Measurements from ENCODE around the gene SRPK1. TPM values are rescaled to one million over a fixed set of nuclear protein-coding genes. Genes with fewer than 3 reads are reported as not detected.
A peak's percentile ranks its signal among the peaks of the same experiment; 100 is the strongest.
"Not testable (repeated sequence)": the region's sequence is repeated elsewhere in the genome, so short reads cannot be mapped to it uniquely, and the experiment has no call there.

Gene SRPK1
- total RNA-seq, 1 donor from 2014 or later, result 22.5 TPM

GRCh38 chr6:35931873-35932272 is 11.0 kb upstream of the SRPK1 start:
- not testable (repeated sequence) for DNase-seq (ENCODE audit: low read depth)

GRCh38 chr6:35931120-35931561 is 10.2 kb upstream of the SRPK1 start:
- no peak for DNase-seq (ENCODE audit: low read depth)

GRCh38 chr6:35929601-35930000 is 8.7 kb upstream of the SRPK1 start:
- DNase-seq (ENCODE audit: low read depth), result no peak

- DNase-seq (ENCODE audit: low read depth), result no peak
These were observed 5.8 kb upstream of the SRPK1 start for GRCh38 chr6:35926509-35927215.

- DNase-seq (ENCODE audit: low read depth), result no peak
These were observed 5.1 kb upstream of the SRPK1 start for GRCh38 chr6:35925961-35926360.

- DNase-seq (ENCODE audit: low read depth), result no peak
These were observed 3.2 kb upstream of the SRPK1 start for GRCh38 chr6:35924146-35924545.

- DNase-seq (ENCODE audit: low read depth), result no peak
These were observed 1.2 kb upstream of the SRPK1 start for GRCh38 chr6:35922139-35922554.

- DNase-seq (ENCODE audit: low read depth), result peak; percentile 26
These were observed 809 bp downstream of the SRPK1 start for GRCh38 chr6:35919827-35920751.

- DNase-seq (ENCODE audit: low read depth), result no peak
These were observed 1.6 kb downstream of the SRPK1 start for GRCh38 chr6:35919085-35919826.

GRCh38 chr6:35916893-35917292 is 4.0 kb downstream of the SRPK1 start:
- DNase-seq (ENCODE audit: low read depth), result not testable (repeated sequence)

- no peak for DNase-seq (ENCODE audit: low read depth)
These were observed 4.8 kb downstream of the SRPK1 start for GRCh38 chr6:35916056-35916455.

- no peak for DNase-seq (ENCODE audit: low read depth)
These were observed 6.4 kb downstream of the SRPK1 start for GRCh38 chr6:35914536-35914935.

- DNase-seq (ENCODE audit: low read depth), result no peak
These were observed 8.8 kb downstream of the SRPK1 start for GRCh38 chr6:35911871-35912653.

GRCh38 chr6:35909571-35909970 is 11.3 kb downstream of the SRPK1 start:
- DNase-seq (ENCODE audit: low read depth), result not testable (repeated sequence)

GRCh38 chr6:35908753-35909401 is 12.0 kb downstream of the SRPK1 start:
- not testable (repeated sequence) for DNase-seq (ENCODE audit: low read depth)

GRCh38 chr6:35907750-35908149 is 13.1 kb downstream of the SRPK1 start:
- no peak for DNase-seq (ENCODE audit: low read depth)

- DNase-seq (ENCODE audit: low read depth), result no peak
These were observed 14.4 kb downstream of the SRPK1 start for GRCh38 chr6:35906499-35906846.

- DNase-seq (ENCODE audit: low read depth), result no peak
These were observed 14.9 kb downstream of the SRPK1 start for GRCh38 chr6:35905841-35906498.

- no peak for DNase-seq (ENCODE audit: low read depth)
These were observed 15.6 kb downstream of the SRPK1 start for GRCh38 chr6:35905141-35905785.
